Measurements from ENCODE around the gene EXOG.

- TF ChIP-seq YY1 (IDR thresholded peaks at IDR 0.05; ENCODE audit: insufficient read depth, insufficient read length) (no peak), SUZ12 (IDR thresholded peaks at IDR 0.05; ENCODE audit: extremely low read depth, insufficient read depth, insufficient read length) (no peak), ZNF274 (IDR thresholded peaks at IDR 0.05; ENCODE audit: low read depth, low read length) (no peak)
Measured at GRCh38 chr3:38459499-38460048, 36.6 kb upstream of the EXOG start.
